Endothelial cell of umbilical vein (primary cell): ENCODE measurements around the gene SFTPB. TPM values are rescaled to one million over a fixed set of nuclear protein-coding genes. Genes with fewer than 3 reads are reported as not detected.

ENCODE experiments used
- BruUV-seq: library from RNA; stranded (reverse); fragments of 400-500 nt; replicated peaks from 2 replicates; lab custom pipeline; 2021; lab: Mats Ljungman, UMichigan
- CTCF ChIA-PET: fragments of 300-600, 350-600 bp; sonication (Branson Sonifier 250); formaldehyde crosslinking; loops from one replicate; lab custom pipeline; 2021; ENCODE audit warnings: antibody characterized with exemption, inconsistent platforms; lab: Charles Lee
- POLR2A ChIA-PET: fragments of 300-600, 350-600 bp; sonication (Branson Sonifier 250); formaldehyde crosslinking; loops from one replicate; lab custom pipeline; 2021; ENCODE audit warnings: antibody characterized with exemption, inconsistent platforms; lab: Charles Lee
- DNase-seq: peaks from one replicate; pipeline ENCODE4 v3.0.0-alpha.2; 2011; ENCODE audit warnings: low read depth, low spot score
- FAIRE-seq: peaks from 2 replicates; lab custom pipeline; 2011; peaks lifted over from hg19 to GRCh38; lab: Jason Lieb, UNC
- H2AFZ ChIP-seq: 2 replicates; pipeline ENCODE4 v1.6.0; 2012; ENCODE audit warnings: low read depth, low read length, control low read depth, inconsistent platforms
- H3K27ac ChIP-seq: 2 replicates; pipeline ENCODE4 v1.5.1; 2011; ENCODE audit warnings: low read depth, mild to moderate bottlenecking, control low read depth, low read length, moderate library complexity; ENCODE audit not compliant: insufficient read depth
- H3K27me3 ChIP-seq, 2 experiments: 2 replicates each; pipeline versions ENCODE4 v1.6.0 to v1.6.1; 2011; ENCODE audit warnings: low read length in 2 of 2, mixed read lengths in 1 of 2; ENCODE audit not compliant: control insufficient read depth in 2 of 2, insufficient read depth in 2 of 2
- H3K36me3 ChIP-seq, 2 experiments: 2 replicates in 1 of 2; 3 replicates in 1 of 2; pipeline ENCODE4 v1.5.1; 2011; ENCODE audit warnings: low read length in 2 of 2, mild to moderate bottlenecking in 1 of 2, moderate library complexity in 1 of 2; ENCODE audit not compliant: control insufficient read depth in 2 of 2, insufficient read depth in 2 of 2; ENCODE audit errors: extremely low read depth in 1 of 2
- H3K4me1 ChIP-seq: 3 replicates; pipeline ENCODE4 v1.5.1; 2011; ENCODE audit warnings: mild to moderate bottlenecking, low read length; ENCODE audit not compliant: control insufficient read depth, insufficient read depth; ENCODE audit errors: extremely low read depth
- H3K4me2 ChIP-seq: 2 replicates; pipeline ENCODE4 v1.6.1; 2011; ENCODE audit warnings: low read length, control low read depth, mixed read lengths; ENCODE audit not compliant: insufficient read depth
- H3K4me3 ChIP-seq, 3 experiments: fragments of 200-600 bp in 1 of 3; sonication (generic), shearing (Covaris generic) in 1 of 3; replicated peaks in 1 of 3; 2 replicates each; pipeline ENCODE4 v1.5.1; 2011 to 2016; ENCODE audit warnings: control low read depth in 3 of 3, low read length in 3 of 3, mild to moderate bottlenecking in 2 of 3, inconsistent platforms in 1 of 3, low read depth in 1 of 3, moderate library complexity in 1 of 3; ENCODE audit not compliant: insufficient read depth in 1 of 3
- H3K79me2 ChIP-seq: 2 replicates; pipeline ENCODE4 v1.6.0; 2012; ENCODE audit warnings: low read length, inconsistent platforms; ENCODE audit not compliant: control insufficient read depth, insufficient read depth
- H3K9ac ChIP-seq: replicated peaks from 2 replicates; pipeline ENCODE3; 2011; ENCODE audit warnings: low read length, control low read depth; ENCODE audit not compliant: insufficient read depth; ENCODE audit errors: extremely low read depth
- H3K9me1 ChIP-seq: replicated peaks from 3 replicates; pipeline ENCODE4 v1.6.0; 2011; ENCODE audit warnings: mild to moderate bottlenecking, low read length; ENCODE audit not compliant: control insufficient read depth, insufficient read depth; ENCODE audit errors: extremely low read depth
- H3K9me3 ChIP-seq: replicated peaks from 2 replicates; pipeline ENCODE4 v1.5.1; 2012; ENCODE audit warnings: low read length, inconsistent platforms; ENCODE audit not compliant: control insufficient read depth, insufficient read depth
- H4K20me1 ChIP-seq: replicated peaks from 2 replicates; pipeline ENCODE3; 2011; ENCODE audit warnings: mild to moderate bottlenecking, low read length; ENCODE audit not compliant: control insufficient read depth, insufficient read depth; ENCODE audit errors: extremely low read depth
- EZH2 ChIP-seq: IDR thresholded peaks from 2 replicates; pipeline ENCODE4 v1.6.1; 2012; ENCODE audit warnings: borderline replicate concordance, low read depth, mild to moderate bottlenecking, moderate library complexity, low read length, inconsistent platforms; ENCODE audit not compliant: severe bottlenecking
- FOS ChIP-seq: IDR thresholded peaks from 2 replicates; pipeline ENCODE4 v1.6.1; 2011; ENCODE audit warnings: mild to moderate bottlenecking, low read length, moderate library complexity, borderline replicate concordance; ENCODE audit not compliant: insufficient read depth
- GATA2 ChIP-seq: IDR thresholded peaks from 2 replicates; pipeline ENCODE4 v1.7.0; 2011; ENCODE audit warnings: low read depth, mild to moderate bottlenecking, moderate library complexity, mixed read lengths, low read length; ENCODE audit not compliant: insufficient read length, insufficient read depth
- JUN ChIP-seq: IDR thresholded peaks from 2 replicates; pipeline ENCODE4 v1.6.1; 2011; ENCODE audit warnings: borderline replicate concordance, low read depth; ENCODE audit not compliant: insufficient read length, insufficient read depth
- MYC ChIP-seq: IDR thresholded peaks from one replicate; pipeline ENCODE4 v1.6.1; 2011; ENCODE audit warnings: mild to moderate bottlenecking, low read depth, low read length
- POLR2A ChIP-seq: IDR thresholded peaks from 2 replicates; pipeline ENCODE4 v1.6.1; 2012; ENCODE audit warnings: low read depth, mild to moderate bottlenecking, control low read depth, low read length
- POLR2AphosphoS5 ChIP-seq: IDR thresholded peaks from 2 replicates; pipeline ENCODE4 v1.6.1; 2012; ENCODE audit warnings: low read depth, mild to moderate bottlenecking, control low read depth, low read length, moderate library complexity; ENCODE audit not compliant: insufficient read depth
- dilution Hi-C: fragments of 300-500 bp; cut with MboI; formaldehyde crosslinking; loops from one replicate; pipeline ENCODE4 v1.15.0; 2019; ENCODE audit warnings: low sequenced_read_pairs; ENCODE audit not compliant: extremely low pct_ligation_motif_present
- intact Hi-C: fragments of 100-400 bp; cut with micrococcal nuclease; formaldehyde crosslinking; loops from one replicate; pipeline ENCODE4 v1.10.0; 2022
- polyA plus RNA-seq, 4 experiments: library from polyadenylated mRNA; depleted of rRNA in 3 of 4; stranded (reverse) in 3 of 4; unstranded in 1 of 4; fragments of >200 nt; gene quantifications; 2 replicates each; pipeline versions ENCODE4 v1.2.1 to v1.2.3, GENCODE V29; 2011 to 2012; ENCODE audit warnings: missing spikeins in 1 of 4
- total RNA-seq: library from RNA; stranded (reverse); gene quantifications from 2 replicates; pipeline ENCODE4 v1.2.3, GENCODE V29; 2021
- TF ChIP-seq, protein P1 (sequence below): IDR thresholded peaks from 2 replicates; pipeline ENCODE4 v1.6.1; 2011; ENCODE audit not compliant: insufficient read depth, insufficient read length
- TF ChIP-seq, protein P2 (sequence below), 2 donors: IDR thresholded peaks; 1 replicate in 1 of 2; 2 replicates in 1 of 2; pipeline ENCODE4 v1.5.1; 2011; ENCODE audit warnings: low read length in 2 of 2, mild to moderate bottlenecking in 2 of 2, moderate library complexity in 2 of 2, control low read depth in 1 of 2, inconsistent platforms in 1 of 2, low read depth in 1 of 2; ENCODE audit not compliant: insufficient read depth in 1 of 2; ENCODE audit errors: extremely low read depth in 1 of 2

Gene SFTPB
- total and polyA plus RNA-seq, 2 donors (not counting 3 experiments of a cell fraction or from before 2014, with no cell fraction given): not detected

DNA sequence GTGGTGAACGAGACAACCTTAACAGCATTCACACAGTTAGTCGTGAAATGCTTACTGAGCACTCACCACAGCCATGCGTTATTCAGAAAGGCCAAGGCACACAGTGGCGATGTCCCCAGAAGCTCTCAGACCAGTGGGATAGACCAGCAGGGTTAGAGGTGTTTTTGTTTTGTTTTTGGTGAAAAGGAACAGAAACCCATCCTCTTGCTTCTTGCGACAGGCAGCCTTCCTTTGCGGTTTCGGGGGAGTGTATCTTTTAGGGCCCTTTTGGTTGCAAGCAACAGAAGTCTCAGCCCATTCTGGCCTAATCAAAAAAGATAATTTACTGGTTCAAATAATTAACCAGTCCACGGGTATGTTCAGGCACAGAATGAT lies 30.9 kb upstream of the SFTPB start:
- ChIA-PET POLR2A (no interaction called here), CTCF (interaction anchor here (0.6 to 2.1 kb wide), 3 partner anchors 50 to 115 kb away, joined by 3 to 8 read pairs (median 4); no protein-coding TSS in a partner anchor)
- intact Hi-C loops: no loop called here
- Histone ChIP-seq H2AFZ (no peak overlapping the region), H4K20me1 (no peaks in the 10 kb centered on the region), H3K4me2 (no peak overlapping the region), H3K9me1 (no peaks in the 10 kb centered on the region), H3K27me3 (no peaks in the 10 kb centered on the region), H3K79me2 (no peaks in the 10 kb centered on the region), H3K4me3 (no peak overlapping the region), H3K27ac (no peak overlapping the region), H3K4me1 (peaks cover 13% of the 10 kb centered on the region), H3K9ac (no peak overlapping the region), H3K9me3 (no peaks in the 10 kb centered on the region), H3K36me3 (no peaks in the 10 kb centered on the region)
- dilution Hi-C loops: no loop called here
- no peak for TF ChIP-seq FOS
- TF ChIP-seq POLR2AphosphoS5: no peak
- no peak for TF ChIP-seq GATA2
- no peak for TF ChIP-seq MYC
- TF ChIP-seq, protein P1, sequence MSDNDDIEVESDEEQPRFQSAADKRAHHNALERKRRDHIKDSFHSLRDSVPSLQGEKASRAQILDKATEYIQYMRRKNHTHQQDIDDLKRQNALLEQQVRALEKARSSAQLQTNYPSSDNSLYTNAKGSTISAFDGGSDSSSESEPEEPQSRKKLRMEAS: no peak
- TF ChIP-seq, protein P2, sequence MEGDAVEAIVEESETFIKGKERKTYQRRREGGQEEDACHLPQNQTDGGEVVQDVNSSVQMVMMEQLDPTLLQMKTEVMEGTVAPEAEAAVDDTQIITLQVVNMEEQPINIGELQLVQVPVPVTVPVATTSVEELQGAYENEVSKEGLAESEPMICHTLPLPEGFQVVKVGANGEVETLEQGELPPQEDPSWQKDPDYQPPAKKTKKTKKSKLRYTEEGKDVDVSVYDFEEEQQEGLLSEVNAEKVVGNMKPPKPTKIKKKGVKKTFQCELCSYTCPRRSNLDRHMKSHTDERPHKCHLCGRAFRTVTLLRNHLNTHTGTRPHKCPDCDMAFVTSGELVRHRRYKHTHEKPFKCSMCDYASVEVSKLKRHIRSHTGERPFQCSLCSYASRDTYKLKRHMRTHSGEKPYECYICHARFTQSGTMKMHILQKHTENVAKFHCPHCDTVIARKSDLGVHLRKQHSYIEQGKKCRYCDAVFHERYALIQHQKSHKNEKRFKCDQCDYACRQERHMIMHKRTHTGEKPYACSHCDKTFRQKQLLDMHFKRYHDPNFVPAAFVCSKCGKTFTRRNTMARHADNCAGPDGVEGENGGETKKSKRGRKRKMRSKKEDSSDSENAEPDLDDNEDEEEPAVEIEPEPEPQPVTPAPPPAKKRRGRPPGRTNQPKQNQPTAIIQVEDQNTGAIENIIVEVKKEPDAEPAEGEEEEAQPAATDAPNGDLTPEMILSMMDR (IDR thresholded peaks at IDR 0.05; ENCODE audit: extremely low read depth in 1 of 2, insufficient read depth in 1 of 2, low read depth in 1 of 2, low read length in 2 of 2): no peak
- no peak for TF ChIP-seq POLR2A
- TF ChIP-seq JUN: no peak
- no peak for TF ChIP-seq EZH2
- FAIRE-seq: no peak
- no peak for DNase-seq
- BruUV-seq: no TSS peak
